Measurements from ENCODE around the gene CDC42BPG. TPM values are rescaled to one million over a fixed set of nuclear protein-coding genes. Genes with fewer than 3 reads are reported as not detected.

CDC42BPG gene
- total and polyA plus RNA-seq, 9 of the 15 experiments (the other 6 are each of a cell fraction or from before 2014, with no cell fraction given): 0.04 to 8.8 (median 2.1) TPM

- no peak for TF ChIP-seq BMI1 (IDR thresholded peaks at IDR 0.05; ENCODE audit: low read length)
- no peak for TF ChIP-seq NBN (IDR thresholded peaks at IDR 0.05; ENCODE audit: low read depth)
- TF ChIP-seq TSC22D4 (tag; IDR thresholded peaks at IDR 0.05): no peak
- 0 out of 2 replicates have a peak, but pooled peaks have one; percentile 20 for TF ChIP-seq KLF13 (tag; IDR thresholded peaks at IDR 0.05; ENCODE audit: borderline replicate concordance, low read depth)
- no peak for TF ChIP-seq LARP7 (IDR thresholded peaks at IDR 0.05)
- TF ChIP-seq TAF1 (IDR thresholded peaks at IDR 0.05; ENCODE audit: control insufficient read depth, extremely low read depth, insufficient read depth, low read length, severe bottlenecking): no peak
- 0 out of 2 replicates have a peak, but pooled peaks have one; percentile 52 for TF ChIP-seq NR4A1 (CRISPR knock-in tag; IDR thresholded peaks at IDR 0.05)
- no peak for TF ChIP-seq NR4A1 (tag; IDR thresholded peaks at IDR 0.05)
- TF ChIP-seq SLC30A9 (CRISPR knock-in tag; IDR thresholded peaks at IDR 0.05): no peak
- TF ChIP-seq, protein P1, sequence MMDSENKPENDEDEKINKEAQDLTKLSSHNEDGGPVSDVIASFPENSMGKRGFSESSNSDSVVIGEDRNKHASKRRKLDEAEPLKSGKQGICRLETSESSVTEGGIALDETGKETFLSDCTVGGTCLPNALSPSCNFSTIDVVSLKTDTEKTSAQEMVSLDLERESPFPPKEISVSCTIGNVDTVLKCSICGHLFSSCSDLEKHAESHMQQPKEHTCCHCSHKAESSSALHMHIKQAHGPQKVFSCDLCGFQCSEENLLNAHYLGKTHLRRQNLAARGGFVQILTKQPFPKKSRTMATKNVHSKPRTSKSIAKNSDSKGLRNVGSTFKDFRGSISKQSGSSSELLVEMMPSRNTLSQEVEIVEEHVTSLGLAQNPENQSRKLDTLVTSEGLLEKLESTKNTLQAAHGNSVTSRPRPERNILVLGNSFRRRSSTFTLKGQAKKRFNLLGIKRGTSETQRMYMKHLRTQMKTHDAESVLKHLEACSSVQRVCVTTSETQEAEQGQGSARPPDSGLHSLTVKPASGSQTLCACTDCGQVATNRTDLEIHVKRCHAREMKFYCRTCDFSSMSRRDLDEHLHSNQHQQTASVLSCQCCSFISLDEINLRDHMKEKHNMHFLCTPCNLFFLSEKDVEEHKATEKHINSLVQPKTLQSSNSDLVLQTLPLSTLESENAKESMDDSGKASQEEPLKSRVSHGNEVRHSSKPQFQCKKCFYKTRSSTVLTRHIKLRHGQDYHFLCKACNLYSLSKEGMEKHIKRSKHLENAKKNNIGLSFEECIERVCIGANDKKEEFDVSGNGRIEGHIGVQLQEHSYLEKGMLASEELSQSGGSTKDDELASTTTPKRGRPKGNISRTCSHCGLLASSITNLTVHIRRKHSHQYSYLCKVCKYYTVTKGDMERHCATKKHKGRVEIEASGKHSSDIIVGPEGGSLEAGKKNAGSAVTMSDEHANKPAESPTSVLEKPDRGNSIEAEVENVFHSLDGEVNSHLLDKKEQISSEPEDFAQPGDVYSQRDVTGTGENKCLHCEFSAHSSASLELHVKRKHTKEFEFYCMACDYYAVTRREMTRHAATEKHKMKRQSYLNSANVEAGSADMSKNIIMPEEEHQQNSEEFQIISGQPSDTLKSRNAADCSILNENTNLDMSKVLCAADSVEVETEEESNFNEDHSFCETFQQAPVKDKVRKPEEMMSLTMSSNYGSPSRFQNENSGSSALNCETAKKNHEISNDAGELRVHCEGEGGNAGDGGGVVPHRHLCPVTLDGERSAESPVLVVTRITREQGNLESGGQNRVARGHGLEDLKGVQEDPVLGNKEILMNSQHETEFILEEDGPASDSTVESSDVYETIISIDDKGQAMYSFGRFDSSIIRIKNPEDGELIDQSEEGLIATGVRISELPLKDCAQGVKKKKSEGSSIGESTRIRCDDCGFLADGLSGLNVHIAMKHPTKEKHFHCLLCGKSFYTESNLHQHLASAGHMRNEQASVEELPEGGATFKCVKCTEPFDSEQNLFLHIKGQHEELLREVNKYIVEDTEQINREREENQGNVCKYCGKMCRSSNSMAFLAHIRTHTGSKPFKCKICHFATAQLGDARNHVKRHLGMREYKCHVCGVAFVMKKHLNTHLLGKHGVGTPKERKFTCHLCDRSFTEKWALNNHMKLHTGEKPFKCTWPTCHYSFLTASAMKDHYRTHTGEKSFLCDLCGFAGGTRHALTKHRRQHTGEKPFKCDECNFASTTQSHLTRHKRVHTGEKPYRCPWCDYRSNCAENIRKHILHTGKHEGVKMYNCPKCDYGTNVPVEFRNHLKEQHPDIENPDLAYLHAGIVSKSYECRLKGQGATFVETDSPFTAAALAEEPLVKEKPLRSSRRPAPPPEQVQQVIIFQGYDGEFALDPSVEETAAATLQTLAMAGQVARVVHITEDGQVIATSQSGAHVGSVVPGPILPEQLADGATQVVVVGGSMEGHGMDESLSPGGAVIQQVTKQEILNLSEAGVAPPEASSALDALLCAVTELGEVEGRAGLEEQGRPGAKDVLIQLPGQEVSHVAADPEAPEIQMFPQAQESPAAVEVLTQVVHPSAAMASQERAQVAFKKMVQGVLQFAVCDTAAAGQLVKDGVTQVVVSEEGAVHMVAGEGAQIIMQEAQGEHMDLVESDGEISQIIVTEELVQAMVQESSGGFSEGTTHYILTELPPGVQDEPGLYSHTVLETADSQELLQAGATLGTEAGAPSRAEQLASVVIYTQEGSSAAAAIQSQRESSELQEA (IDR thresholded peaks at IDR 0.05; ENCODE audit: low read depth): peak; percentile 75
- no peak for TF ChIP-seq BRD4 (IDR thresholded peaks at IDR 0.05)
- no peak for TF ChIP-seq CREBBP (IDR thresholded peaks at IDR 0.05; ENCODE audit: low read depth, low read length)
- no peak for TF ChIP-seq NRF1 (conservative IDR thresholded peaks at IDR 0.05 in 1 of 2, IDR thresholded peaks at IDR 0.05 in 1 of 2)
- no peak for TF ChIP-seq ZHX1 (conservative IDR thresholded peaks at IDR 0.05; ENCODE audit: low read length)
Measured at GRCh38 chr11:64878223-64878493, 33.7 kb upstream of the CDC42BPG start (continued).

Measured in K562 (cell line).